ENCODE data around the gene TEX51. TPM values are rescaled to one million over a fixed set of nuclear protein-coding genes. Genes with fewer than 3 reads are reported as not detected.

The TEX51 gene
- total and polyA plus RNA-seq, 2 donors (not counting 3 experiments of a cell fraction or from before 2014, with no cell fraction given): not detected

- ChIA-PET POLR2A (no interaction called here), CTCF (no interaction called here)
- H3K27ac ChIP-seq (ENCODE audit: insufficient read depth, low read depth, low read length): no peak overlapping the region
- no TSS peak for BruUV-seq (replicated peaks)
- H3K4me1 ChIP-seq (ENCODE audit: control insufficient read depth, extremely low read depth, insufficient read depth, low read length): no peaks in the 10 kb centered on the region
- no peak overlapping the region for H2AFZ ChIP-seq (ENCODE audit: low read depth, low read length)
- H3K4me2 ChIP-seq (ENCODE audit: insufficient read depth, low read length): no peak overlapping the region
- H3K4me3 ChIP-seq (replicated peaks in 1 of 3; ENCODE audit: insufficient read depth in 1 of 3, low read depth in 1 of 3, low read length in 3 of 3): no peak overlapping the region
- no peaks in the 10 kb centered on the region for H3K9me3 ChIP-seq (replicated peaks; ENCODE audit: control insufficient read depth, insufficient read depth, low read length)
- H3K27me3 ChIP-seq (ENCODE audit: control insufficient read depth in 2 of 2, insufficient read depth in 2 of 2, low read length in 2 of 2): no peaks in the 10 kb centered on the region
- H3K79me2 ChIP-seq (ENCODE audit: control insufficient read depth, insufficient read depth, low read length): no peaks in the 10 kb centered on the region
- TF ChIP-seq GATA2 (IDR thresholded peaks at IDR 0.05; ENCODE audit: insufficient read depth, insufficient read length, low read depth, low read length) (no peak), EZH2 (IDR thresholded peaks at IDR 0.05; ENCODE audit: borderline replicate concordance, low read depth, low read length, severe bottlenecking) (no peak), FOS (IDR thresholded peaks at IDR 0.05; ENCODE audit: borderline replicate concordance, insufficient read depth, low read length) (no peak), JUN (IDR thresholded peaks at IDR 0.05; ENCODE audit: borderline replicate concordance, insufficient read depth, insufficient read length, low read depth) (no peak), POLR2A (IDR thresholded peaks at IDR 0.05; ENCODE audit: low read depth, low read length) (no peak), CTCF (IDR thresholded peaks at IDR 0.05; ENCODE audit: extremely low read depth in 1 of 2, insufficient read depth in 1 of 2, low read depth in 1 of 2, low read length in 2 of 2) (no peak), MYC (IDR thresholded peaks at IDR 0.05; ENCODE audit: low read depth, low read length) (no peak), MAX (IDR thresholded peaks at IDR 0.05; ENCODE audit: insufficient read depth, insufficient read length) (no peak)
- FAIRE-seq: no peak
- intact Hi-C loops (cut with micrococcal nuclease): no loop called here
- dilution Hi-C loops (cut with MboI; ENCODE audit: extremely low pct_ligation_motif_present, low sequenced_read_pairs): no loop called here
- DNase-seq (ENCODE audit: low read depth, low spot score): no peak
- H3K36me3 ChIP-seq (ENCODE audit: control insufficient read depth in 2 of 2, extremely low read depth in 1 of 2, insufficient read depth in 2 of 2, low read length in 2 of 2): no peaks in the 10 kb centered on the region
- H3K9ac ChIP-seq (replicated peaks; ENCODE audit: extremely low read depth, insufficient read depth, low read length): no peak overlapping the region
- no peaks in the 10 kb centered on the region for H3K9me1 ChIP-seq (replicated peaks; ENCODE audit: control insufficient read depth, extremely low read depth, insufficient read depth, low read length)
- H4K20me1 ChIP-seq (replicated peaks; ENCODE audit: control insufficient read depth, extremely low read depth, insufficient read depth, low read length): no peaks in the 10 kb centered on the region
These were observed 32.2 kb upstream of the TEX51 start for GRCh38 chr2:126866451-126866850.

Data from endothelial cell of umbilical vein (primary cell).